HTR-8/SVneo (cell line): ENCODE results near the gene TTF2.
A peak's percentile ranks its signal among the peaks of the same experiment; 100 is the strongest.
"Not testable (repeated sequence)": the region's sequence is repeated elsewhere in the genome, so short reads cannot be mapped to it uniquely, and the experiment has no call there.

Experiments
- DNase-seq: peaks from one replicate; pipeline ENCODE4 v3.0.0; 2011; ENCODE audit warnings: low spot score, mixed read lengths; ENCODE audit not compliant: insufficient read length
- FAIRE-seq: peaks from 2 replicates; lab custom pipeline; 2011; peaks lifted over from hg19 to GRCh38; lab: Jason Lieb, UNC

TTF2 gene

GRCh38 chr1:117146072-117146471 is 85.9 kb downstream of the TTF2 start:
- FAIRE-seq (no peak), DNase-seq (no peak)

GRCh38 chr1:117146575-117147340 is 86.6 kb downstream of the TTF2 start:
- peak; percentile 45 for DNase-seq
- no peak for FAIRE-seq

- no peak for DNase-seq
- no peak for FAIRE-seq
Measured at GRCh38 chr1:117147341-117147831, 87.3 kb downstream of the TTF2 start.

- DNase-seq = peak; percentile 7
- FAIRE-seq = no peak
Measured at GRCh38 chr1:117147856-117148588, 87.9 kb downstream of the TTF2 start.

- no peak for FAIRE-seq
- no peak for DNase-seq
Measured at GRCh38 chr1:117150316-117150715, 90.2 kb downstream of the TTF2 start.

GRCh38 chr1:117151305-117151704 is 91.2 kb downstream of the TTF2 start:
- FAIRE-seq, DNase-seq: not testable (repeated sequence)
